ENCODE measurements around the gene WNT11. TPM values are rescaled to one million over a fixed set of nuclear protein-coding genes. Genes with fewer than 3 reads are reported as not detected.

The WNT11 gene
- total RNA-seq, 1 experiment from 2014 or later = 29.0 TPM

DNA sequence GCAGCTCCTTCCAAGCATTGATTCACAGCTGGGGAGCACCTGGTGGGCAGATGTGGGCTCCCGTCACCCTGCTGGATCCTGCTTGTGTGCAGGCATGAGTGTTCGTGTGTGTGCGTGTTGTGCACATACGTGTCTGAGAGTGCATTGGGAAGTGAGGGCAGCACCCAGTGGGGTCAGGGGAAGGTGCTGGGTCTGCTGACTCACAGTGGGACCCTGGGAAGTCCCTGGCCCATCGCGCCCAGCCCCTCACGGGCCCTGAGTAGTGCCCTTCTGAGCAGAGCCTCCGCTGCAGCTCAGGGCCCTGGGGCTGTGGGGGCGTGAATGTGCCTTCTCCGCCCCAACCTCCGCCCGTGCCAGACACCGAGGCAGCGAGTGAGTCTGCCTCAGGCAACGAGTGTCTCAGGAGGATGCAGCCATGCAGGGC lies 36.8 kb downstream of the WNT11 start:
- no peaks in the 10 kb centered on the region for H3K9me3 ChIP-seq
- H3K36me3 ChIP-seq (ENCODE audit: control insufficient read depth, insufficient read depth, low read length) = no peaks in the 10 kb centered on the region
- Mint-ChIP-seq H3K4me1 (ENCODE audit: low read depth, unreplicated experiment) (no peaks in the 10 kb centered on the region), H3K27me3 (ENCODE audit: insufficient read depth, unreplicated experiment) (no peaks in the 10 kb centered on the region), H3K4me3 (ENCODE audit: unreplicated experiment) (no peak overlapping the region), H3K36me3 (ENCODE audit: insufficient read depth, unreplicated experiment) (peaks cover 10% of the 10 kb centered on the region), H3K9me3 (ENCODE audit: unreplicated experiment) (no peaks in the 10 kb centered on the region), H3K27ac (ENCODE audit: unreplicated experiment) (no peak overlapping the region)
- DNase-seq = no peak
- no TSS peak for BruUV-seq (replicated peaks)
- H3K4me1 ChIP-seq = no peaks in the 10 kb centered on the region; the same call in 1 of the 2 replicates
- TF ChIP-seq, protein P1, sequence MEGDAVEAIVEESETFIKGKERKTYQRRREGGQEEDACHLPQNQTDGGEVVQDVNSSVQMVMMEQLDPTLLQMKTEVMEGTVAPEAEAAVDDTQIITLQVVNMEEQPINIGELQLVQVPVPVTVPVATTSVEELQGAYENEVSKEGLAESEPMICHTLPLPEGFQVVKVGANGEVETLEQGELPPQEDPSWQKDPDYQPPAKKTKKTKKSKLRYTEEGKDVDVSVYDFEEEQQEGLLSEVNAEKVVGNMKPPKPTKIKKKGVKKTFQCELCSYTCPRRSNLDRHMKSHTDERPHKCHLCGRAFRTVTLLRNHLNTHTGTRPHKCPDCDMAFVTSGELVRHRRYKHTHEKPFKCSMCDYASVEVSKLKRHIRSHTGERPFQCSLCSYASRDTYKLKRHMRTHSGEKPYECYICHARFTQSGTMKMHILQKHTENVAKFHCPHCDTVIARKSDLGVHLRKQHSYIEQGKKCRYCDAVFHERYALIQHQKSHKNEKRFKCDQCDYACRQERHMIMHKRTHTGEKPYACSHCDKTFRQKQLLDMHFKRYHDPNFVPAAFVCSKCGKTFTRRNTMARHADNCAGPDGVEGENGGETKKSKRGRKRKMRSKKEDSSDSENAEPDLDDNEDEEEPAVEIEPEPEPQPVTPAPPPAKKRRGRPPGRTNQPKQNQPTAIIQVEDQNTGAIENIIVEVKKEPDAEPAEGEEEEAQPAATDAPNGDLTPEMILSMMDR (IDR thresholded peaks at IDR 0.05; ENCODE audit: insufficient read depth in 1 of 2, low read depth in 1 of 2, low read length in 1 of 2, severe bottlenecking in 1 of 2, unreplicated experiment in 1 of 2) = no peak
- intact Hi-C loops (cut with micrococcal nuclease; ENCODE audit: unreplicated experiment) = no loop called here
- ChIA-PET POLR2A (no interaction called here), CTCF (no interaction called here)
- no peaks in the 10 kb centered on the region for H3K27me3 ChIP-seq (replicated peaks; ENCODE audit: control insufficient read depth, insufficient read depth, low read length)
- H3K4me3 ChIP-seq (ENCODE audit: low read depth, low read length) = no peak overlapping the region

DNA sequence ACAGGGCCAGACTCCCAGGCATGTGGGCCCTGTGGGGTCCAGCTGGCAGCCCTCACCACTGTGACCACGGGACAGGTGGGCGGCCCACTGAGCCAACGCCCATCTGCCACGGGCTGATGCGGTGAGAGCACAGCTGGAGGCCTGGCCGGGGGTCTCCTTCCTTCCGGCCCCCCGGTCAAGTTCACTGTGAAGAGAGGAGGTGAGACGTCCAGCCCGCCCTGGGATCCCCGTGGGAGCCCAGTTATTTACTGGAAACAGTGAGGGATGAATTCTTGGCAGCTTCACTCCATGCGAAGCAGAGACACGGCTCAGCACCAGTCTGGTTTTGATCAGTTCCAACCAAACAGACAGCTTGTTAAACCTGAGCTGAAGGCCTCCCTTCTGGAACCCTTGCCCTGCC lies 38.7 kb downstream of the WNT11 start:
- DNase-seq = no peak
- CTCF ChIA-PET = interaction anchor here (1.0 kb wide), 1 partner anchor 41 kb away, joined by 3 read pairs; no protein-coding TSS in a partner anchor
- intact Hi-C loops (cut with micrococcal nuclease; ENCODE audit: unreplicated experiment) = no loop called here

DNA sequence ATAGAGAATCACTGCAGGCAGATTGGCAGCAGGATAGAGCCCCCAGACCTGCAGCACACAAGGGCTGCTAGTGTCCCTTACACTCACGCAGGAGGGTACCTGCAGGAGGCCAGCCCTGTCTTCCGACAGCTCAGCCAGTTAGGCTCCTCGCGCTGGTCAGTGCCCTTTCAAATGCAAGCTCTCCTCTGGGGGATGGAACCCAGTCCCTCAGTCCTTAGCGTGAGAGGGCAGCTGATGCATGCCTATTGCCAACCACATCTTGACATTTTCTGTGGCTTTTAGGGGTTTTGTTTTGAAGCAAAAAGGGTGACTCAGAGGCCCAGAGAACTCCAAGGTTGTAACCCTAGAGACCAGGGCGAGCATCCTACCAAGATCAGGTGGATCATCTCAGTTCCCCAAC lies 40.0 kb downstream of the WNT11 start:
- intact Hi-C loops (cut with micrococcal nuclease; ENCODE audit: unreplicated experiment) = no loop called here

More for the DNA sequence above, 38.7 kb downstream of the WNT11 start:
- no peaks in the 10 kb centered on the region for H3K9me3 Mint-ChIP-seq (ENCODE audit: unreplicated experiment)
- TF ChIP-seq, protein P1 (IDR thresholded peaks at IDR 0.05; ENCODE audit: insufficient read depth in 1 of 2, low read depth in 1 of 2, low read length in 1 of 2, severe bottlenecking in 1 of 2, unreplicated experiment in 1 of 2) = no peak
- POLR2A ChIA-PET = no interaction called here
- Histone ChIP-seq H3K4me1 (peaks cover under 1% of the 10 kb centered on the region; the same call in 1 of the 2 replicates), H3K27me3 (replicated peaks; ENCODE audit: control insufficient read depth, insufficient read depth, low read length) (no peaks in the 10 kb centered on the region), H3K36me3 (ENCODE audit: control insufficient read depth, insufficient read depth, low read length) (no peaks in the 10 kb centered on the region), H3K9me3 (no peaks in the 10 kb centered on the region), H3K4me3 (ENCODE audit: low read depth, low read length) (no peak overlapping the region)
- no peaks in the 10 kb centered on the region for H3K4me1 Mint-ChIP-seq (ENCODE audit: low read depth, unreplicated experiment)
- no TSS peak for BruUV-seq (replicated peaks)
- H3K27ac Mint-ChIP-seq (ENCODE audit: unreplicated experiment) = no peak overlapping the region
- H3K4me3 Mint-ChIP-seq (ENCODE audit: unreplicated experiment) = no peak overlapping the region
- peaks cover 10% of the 10 kb centered on the region for H3K36me3 Mint-ChIP-seq (ENCODE audit: insufficient read depth, unreplicated experiment)
- H3K27me3 Mint-ChIP-seq (ENCODE audit: insufficient read depth, unreplicated experiment) = no peaks in the 10 kb centered on the region

More for the DNA sequence above, 40.0 kb downstream of the WNT11 start:
- CTCF ChIA-PET = interaction anchor here (0.6 kb wide), 1 partner anchor 11 kb away, joined by 3 read pairs; no protein-coding TSS in a partner anchor
- DNase-seq = no peak
- H3K9me3 Mint-ChIP-seq (ENCODE audit: unreplicated experiment) = no peaks in the 10 kb centered on the region
- Histone ChIP-seq H3K4me1 (peaks cover 10% of the 10 kb centered on the region), H3K36me3 (ENCODE audit: control insufficient read depth, insufficient read depth, low read length) (no peaks in the 10 kb centered on the region), H3K9me3 (no peaks in the 10 kb centered on the region), H3K27me3 (replicated peaks; ENCODE audit: control insufficient read depth, insufficient read depth, low read length) (no peaks in the 10 kb centered on the region), H3K4me3 (ENCODE audit: low read depth, low read length) (no peak overlapping the region)
- no peak overlapping the region for H3K4me3 Mint-ChIP-seq (ENCODE audit: unreplicated experiment)
- no peaks in the 10 kb centered on the region for H3K27me3 Mint-ChIP-seq (ENCODE audit: insufficient read depth, unreplicated experiment)
- POLR2A ChIA-PET = no interaction called here
- peaks cover 10% of the 10 kb centered on the region for H3K36me3 Mint-ChIP-seq (ENCODE audit: insufficient read depth, unreplicated experiment)
- no peak overlapping the region for H3K27ac Mint-ChIP-seq (ENCODE audit: unreplicated experiment)
- TF ChIP-seq, protein P1 (IDR thresholded peaks at IDR 0.05; ENCODE audit: insufficient read depth in 1 of 2, low read depth in 1 of 2, low read length in 1 of 2, severe bottlenecking in 1 of 2, unreplicated experiment in 1 of 2) = no peak
- H3K4me1 Mint-ChIP-seq (ENCODE audit: low read depth, unreplicated experiment) = no peaks in the 10 kb centered on the region
- BruUV-seq (replicated peaks) = no TSS peak

All from Caco-2 (cell line).